Fibroblast of skin of back (primary cell): ENCODE data around the gene SMYD5. TPM values are rescaled to one million over a fixed set of nuclear protein-coding genes. Genes with fewer than 3 reads are reported as not detected.
"Not testable (repeated sequence)": the region's sequence is repeated elsewhere in the genome, so short reads cannot be mapped to it uniquely, and the experiment has no call there.

Source experiments
- DNase-seq: peaks from one replicate; pipeline ENCODE4 v3.0.0-alpha.2; 2013
- polyA plus RNA-seq, 2 experiments: library from polyadenylated mRNA; unstranded; fragments of 120-200 nt; gene quantifications; one replicate each; pipeline ENCODE4 v1.2.1, GENCODE V29; 2013; ENCODE audit not compliant: insufficient read length in 2 of 2

The SMYD5 gene
- polyA plus RNA-seq (2013, experiment 1 of 2; ENCODE audit: insufficient read length) = 21.1 TPM
- 16.2 TPM for polyA plus RNA-seq (2013, experiment 2 of 2; ENCODE audit: insufficient read length)

DNA sequence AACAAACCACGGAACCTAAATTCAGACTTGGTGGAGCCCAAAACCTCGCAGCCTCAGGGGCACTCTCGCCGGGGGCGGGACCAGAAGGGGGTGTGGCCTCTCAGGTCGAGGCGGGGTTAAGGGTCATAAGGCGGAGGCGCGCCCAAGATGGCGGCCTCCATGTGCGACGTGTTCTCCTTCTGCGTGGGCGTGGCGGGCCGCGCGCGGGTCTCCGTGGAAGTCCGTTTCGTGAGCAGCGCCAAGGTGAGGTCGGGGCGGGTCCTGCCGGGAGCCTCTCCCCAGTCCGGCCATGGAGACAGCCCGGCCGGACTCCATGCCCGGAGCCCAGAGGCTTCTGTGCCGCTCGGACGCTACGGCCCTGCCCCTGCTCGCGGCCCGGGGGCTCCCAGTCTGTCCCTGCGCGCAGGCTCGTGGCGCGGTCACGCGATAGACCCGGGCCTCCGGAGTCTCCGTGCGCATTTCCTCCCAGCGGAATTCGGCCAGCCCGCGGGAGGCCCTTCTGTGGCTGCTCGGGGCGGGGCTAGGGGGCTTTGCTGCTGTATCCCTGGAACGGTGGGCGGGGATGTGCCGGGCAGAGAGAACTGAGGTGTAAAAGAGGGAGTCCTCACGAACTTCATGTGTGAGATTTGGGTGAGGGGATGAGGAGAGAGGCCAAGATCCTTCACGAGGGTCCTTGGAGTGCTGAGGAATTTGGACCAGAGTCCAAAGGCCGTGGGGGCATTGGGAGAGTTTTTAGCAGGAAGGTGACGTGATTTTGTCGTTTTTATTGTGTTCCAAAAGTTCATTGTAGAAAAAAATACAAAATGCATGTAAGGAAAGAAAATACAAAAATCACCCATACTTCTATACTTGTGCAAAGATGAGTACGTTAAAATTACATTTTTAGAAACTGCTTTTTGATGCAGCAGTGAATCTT is at the start of gene SMYD5:
TSS of gene SMYD5 (plus strand) at position 126 of the 916 bp plus-strand sequence. CDS start at position 148, 22 bp downstream.
- DNase-seq = peak; percentile 75

DNA sequence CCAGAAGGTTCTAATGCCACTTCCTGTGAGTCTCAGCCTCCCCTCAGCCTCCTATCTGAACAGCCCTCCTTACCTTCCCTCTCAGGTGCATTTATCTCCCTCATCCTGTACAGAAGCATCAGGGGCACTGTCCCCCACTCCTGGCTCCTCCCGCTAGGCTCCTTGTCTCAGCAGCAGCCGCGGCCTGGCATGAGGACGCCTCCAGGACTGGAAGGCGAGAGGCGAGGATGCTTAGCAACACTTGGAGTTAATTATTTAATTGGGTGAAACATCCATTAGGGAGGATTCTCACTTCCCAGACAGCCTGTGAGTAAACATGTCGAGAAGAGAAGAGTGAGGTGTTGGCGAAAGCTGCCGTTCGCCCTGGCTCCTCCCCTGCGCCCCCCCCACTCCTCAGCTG is 48.1 kb upstream of the SMYD5 start:
- DNase-seq = not testable (repeated sequence)

DNA sequence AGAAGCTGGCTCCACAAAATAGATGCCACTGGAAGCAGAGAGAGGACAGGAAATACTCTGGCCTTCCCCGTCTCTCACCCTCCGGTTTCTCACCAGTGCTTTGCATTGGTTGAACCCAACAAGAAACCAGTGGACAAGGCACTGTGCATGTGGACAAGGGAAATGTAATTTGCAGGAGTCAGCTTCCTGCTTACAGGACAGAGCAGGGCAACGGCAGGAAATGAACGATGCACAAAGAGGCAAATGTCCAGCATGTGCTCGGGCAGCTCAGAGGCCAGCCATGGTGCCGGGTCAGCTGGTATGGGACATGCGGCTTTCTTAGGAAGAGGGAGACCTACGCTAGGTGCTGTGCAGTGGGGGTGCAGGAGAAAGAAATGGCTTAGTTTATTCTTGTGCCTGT is 47.2 kb upstream of the SMYD5 start:
- DNase-seq = not testable (repeated sequence)

DNA sequence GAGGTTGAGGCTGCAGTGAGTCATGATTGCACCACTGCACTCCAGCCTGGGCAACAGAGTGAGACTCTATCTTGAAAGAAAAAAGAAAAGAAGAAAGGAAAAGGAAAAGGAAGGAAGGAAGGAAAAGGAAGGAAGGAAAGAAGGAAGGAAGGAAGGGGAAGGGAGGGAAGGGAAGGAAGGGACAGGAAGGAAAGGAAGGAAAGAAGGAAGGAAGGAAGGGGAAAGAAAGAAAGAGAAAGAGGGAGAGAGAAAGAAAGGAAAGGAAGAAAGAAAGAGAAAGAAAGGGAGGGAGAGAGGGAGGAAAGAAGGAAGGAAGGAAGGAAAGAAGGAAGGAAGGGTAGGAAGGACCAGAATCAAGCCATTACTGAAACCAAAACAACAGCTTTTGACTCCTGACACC is 45.7 kb upstream of the SMYD5 start:
- not testable (repeated sequence) for DNase-seq

DNA sequence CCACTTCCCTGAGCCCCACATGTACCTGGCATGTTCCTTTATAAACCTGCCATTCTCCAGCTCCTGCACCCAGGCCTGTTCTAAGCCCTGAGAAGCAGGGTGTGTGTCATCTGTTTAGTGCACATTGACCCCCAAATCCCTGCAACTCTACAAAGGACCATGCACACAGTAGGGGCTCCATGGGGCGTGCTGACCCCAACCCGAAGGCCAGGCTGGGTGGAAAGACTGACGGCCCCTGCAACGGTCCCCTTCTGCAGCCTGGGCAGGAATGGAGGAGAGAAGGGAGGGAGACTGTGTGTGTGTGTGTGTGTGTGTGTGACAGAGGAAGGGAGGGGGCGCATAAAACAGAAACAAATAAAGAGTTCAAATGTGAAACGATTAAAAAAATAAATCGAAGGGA is 43.7 kb upstream of the SMYD5 start:
- DNase-seq = not testable (repeated sequence)

DNA sequence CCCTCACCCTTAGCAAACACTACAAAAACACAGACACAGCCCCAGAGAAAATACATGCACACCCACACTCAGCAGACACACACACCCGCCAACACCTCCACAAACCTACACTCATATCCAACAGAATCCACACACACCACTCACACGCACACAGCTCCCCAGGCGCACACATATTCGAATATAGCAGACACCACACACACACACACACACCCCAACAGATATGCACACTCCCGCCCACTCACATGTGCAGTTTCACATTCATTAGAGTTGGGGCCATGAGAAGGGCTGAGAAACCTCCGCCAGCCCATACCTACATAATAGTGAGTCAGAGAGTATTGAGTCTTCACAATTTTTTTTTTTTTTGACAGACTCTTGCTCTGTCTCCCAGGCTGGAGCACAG is 41.1 kb upstream of the SMYD5 start:
- DNase-seq = no peak

DNA sequence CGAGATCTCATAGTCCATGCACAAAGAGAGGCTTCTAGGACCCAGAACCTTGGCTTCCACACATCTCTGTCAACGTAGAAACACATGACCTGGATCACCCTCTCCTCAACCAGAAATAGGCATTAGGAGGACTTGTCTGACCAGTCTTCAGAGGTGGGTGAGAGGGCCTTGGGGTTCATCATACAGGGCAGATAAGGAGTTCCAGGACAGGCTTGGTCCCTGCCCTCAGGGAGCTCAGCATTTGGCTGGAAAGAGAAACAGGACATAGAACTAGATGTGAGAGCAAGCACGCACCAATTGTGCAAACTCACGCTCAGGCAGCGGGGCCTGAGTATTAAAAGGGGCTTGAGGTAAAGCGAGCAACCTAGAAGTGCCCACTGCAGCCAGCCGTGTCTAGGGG is 40.3 kb upstream of the SMYD5 start:
- no peak for DNase-seq

DNA sequence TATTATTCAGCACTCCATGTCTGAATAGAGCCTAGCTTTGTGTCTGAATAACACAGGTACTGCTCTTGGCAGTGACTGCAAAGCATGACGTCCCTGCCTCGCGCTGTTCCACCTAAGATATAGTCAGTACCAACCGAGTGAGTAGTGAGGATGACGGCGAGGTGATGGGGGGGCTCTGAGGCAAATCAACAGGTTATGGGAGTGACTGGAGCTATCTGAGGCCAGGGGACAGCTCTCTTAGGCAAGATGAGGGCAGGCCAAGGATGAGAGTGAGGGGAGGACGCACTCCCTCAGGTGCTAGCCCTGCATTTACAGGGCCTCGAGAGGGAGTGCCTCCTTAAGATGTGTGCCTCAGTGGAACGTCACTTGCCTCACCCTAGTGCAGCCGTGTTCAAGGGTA is 39.8 kb upstream of the SMYD5 start:
- DNase-seq = no peak

DNA sequence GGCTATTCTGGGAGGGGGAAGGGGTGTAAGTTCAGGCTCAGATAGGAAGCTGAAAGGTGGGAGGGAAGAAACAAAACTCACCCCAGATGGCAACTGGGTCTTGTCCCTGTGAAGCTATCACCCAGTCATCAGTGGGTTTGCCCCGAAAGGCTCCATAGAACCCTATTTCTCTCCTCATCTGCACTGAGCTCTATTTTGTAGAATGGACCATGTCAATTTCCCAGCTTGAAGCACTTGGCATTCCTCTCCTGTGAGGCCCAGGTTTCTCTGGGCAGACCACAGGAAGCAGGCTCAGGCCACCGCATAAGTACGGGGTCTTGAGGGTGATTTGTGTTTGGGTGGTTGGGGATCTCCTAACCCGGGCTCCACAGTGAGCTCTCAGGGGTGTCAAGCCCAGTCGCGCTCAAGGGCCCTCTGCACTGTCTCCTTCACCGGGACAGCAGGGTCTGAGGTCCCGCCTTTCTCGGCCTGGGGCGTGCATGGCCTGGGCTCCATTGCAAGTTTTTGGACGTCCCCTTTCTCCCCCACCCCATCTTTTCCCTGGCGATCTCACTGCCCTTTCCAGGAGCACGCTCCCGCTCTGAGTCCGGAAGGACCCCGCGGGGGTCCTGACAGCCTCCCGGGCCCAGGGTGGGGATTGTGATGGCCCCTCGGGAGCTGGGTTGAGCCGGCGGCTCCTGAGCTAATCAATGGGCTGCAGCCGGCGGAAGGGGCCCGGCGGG is 38.9 kb upstream of the SMYD5 start:
- no peak for DNase-seq

DNA sequence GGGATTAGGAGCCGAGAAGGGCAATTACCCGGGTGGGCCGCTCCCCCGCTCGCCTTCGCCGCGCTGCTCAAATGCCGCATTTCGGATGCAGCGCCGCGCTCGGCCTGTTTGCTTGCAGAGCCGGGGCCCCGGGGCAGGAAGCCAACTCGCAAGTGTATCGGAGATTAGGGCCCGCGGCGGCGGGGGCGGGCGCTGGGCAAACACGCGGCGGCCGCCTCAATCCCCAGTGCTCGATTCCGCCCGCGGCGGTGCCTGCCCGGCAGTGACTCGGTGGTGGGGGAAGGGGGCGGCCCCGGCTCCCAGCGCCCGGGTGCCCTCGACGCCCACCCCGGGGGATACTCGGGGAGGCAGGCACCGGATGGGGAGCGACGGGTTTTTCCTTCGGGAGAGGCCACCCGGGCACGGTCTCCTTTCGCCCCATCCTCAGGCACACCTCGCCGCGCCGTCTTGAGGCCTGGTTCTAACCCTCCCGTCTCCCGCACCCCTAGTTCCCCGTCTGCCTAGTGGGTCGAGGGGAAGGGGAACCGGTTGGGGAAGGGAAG is 38.3 kb upstream of the SMYD5 start:
- peak; percentile 53 for DNase-seq

DNA sequence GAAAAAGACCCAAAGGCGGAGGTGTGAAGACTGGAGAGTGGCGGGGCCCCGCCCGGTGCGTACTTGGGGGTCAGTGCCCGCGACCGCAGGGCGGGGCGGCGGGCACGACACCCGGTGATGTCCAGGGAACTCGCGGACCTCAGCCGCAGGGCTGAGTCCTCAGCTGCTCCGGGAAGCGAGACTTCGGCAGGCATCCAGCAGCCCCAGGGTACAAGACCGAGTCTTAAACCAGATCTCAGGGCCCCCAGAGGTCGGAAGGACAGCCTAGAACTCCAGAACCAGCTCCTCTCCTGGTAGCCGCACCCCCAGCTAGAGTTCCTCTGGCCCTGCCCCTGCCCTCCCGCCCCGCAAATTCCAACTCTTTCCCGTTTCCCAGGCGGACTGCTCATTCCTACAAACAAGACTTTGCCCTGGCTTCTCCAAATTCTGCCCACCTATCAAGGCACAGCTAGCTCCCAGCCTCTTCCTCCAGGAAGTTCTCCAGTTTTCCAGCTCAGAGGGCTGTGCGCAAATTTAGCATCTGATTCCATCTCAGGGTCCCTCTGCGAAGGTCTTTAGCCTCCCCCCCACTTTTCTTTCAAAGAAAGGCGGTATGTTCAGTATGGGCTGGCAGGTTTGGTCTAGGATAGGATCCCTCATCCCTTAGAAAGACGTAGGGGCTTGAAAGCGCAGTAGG is 37.7 kb upstream of the SMYD5 start:
- DNase-seq = no peak

DNA sequence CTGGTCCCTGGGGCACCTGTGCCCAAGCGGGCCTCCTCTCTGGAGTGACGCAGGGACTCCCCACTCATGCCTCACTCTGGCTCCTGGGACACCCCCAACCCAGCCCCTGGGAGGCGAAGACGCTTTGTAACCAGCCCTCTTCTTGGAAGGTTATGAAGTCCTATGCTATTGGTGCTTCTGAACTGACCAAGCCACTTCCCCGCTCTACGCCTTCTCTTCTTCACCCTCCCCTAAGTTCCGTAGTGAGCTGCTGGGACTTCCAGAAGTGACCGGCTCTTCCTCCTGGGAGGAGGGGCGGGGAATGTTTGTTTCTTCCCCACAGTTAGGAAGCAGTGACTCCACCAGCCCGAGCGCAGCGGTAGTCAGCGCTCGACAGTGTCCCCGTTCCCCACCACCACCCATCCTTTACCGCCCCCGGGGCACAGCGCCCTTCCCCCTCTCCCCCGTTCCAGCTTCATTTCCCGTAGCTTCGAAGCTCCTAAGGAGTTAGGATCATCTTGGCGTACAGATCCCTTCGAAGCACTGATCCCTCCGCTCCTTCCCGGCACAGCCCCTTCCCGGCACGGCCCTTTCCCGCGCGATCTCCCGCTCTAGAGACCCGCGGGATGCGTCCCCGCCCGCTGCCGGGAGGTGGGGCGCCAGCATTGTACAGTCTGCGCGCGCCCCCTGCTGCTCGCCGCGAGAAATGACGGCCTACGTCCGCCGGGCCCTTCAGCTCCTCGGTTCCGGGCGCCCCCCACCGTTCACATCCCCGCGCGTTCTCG is 37.0 kb upstream of the SMYD5 start:
- DNase-seq = peak; percentile 81

DNA sequence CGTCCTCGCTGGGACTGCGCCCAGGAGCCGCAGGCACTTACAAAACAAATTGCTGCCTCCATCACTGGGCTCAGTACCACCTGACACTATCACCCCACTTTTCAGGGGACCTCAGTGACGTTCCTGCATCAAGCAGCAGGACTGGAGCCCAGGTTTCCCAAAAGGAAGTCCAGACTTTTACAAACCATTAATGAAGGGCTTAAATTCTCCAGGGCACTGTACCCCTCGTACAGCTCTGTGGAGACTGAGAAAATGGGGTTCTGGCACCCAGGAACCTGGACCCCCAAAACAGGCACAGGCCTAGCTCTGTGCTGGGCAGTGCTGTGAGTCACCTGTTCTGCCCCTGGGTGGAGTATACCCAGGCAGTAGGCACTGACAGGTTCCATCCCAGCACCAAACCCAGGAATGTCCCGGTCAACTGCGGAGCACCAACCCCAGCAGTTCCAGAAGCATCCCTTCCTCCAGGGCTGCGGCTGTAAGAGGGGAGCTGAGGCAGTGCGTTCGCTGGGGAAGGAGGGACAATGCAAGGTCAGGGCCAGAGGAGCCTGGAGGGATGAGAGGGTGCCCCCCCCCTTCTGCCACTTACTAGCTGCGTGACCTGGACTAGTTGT is 36.3 kb upstream of the SMYD5 start:
- DNase-seq = no peak

DNA sequence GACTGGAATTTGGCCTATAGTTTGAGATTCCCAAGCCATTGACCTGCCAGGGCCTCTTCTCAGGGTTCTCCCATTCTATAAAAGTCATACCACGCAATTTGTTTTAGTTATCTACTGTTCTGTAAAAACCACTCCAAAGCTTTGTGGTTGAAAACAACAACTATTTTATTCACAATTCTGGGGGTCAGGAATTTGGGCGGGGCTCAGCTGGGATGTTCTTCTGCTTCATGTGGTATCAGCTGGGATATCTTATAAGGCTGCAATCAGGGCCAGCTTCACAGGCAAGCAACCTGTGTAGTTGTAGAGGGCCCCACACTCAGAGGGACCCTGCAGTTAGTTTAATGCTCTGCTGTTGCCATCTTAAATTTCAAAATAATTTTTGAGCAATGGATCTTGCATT is 28.1 kb upstream of the SMYD5 start:
- no peak for DNase-seq

DNA sequence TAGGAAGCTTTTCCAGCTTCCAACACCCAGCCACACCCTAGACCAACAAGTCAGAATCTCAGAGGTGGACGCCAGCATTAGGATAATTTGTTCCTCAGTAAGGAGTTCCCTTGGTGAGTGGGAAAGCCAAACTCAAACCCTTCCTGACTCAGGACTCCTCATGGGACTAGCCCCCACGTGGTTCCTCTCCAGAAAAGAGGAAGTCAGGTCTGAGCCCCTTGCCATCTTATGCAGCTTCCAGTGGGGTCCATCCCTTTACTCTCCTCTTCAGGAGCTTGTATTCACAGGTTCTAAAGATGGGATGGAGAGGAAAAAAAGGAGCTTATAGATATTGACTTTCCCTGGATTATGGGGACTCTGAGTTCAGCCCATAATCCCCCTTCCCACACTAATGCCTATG is 26.5 kb upstream of the SMYD5 start:
- DNase-seq = no peak

DNA sequence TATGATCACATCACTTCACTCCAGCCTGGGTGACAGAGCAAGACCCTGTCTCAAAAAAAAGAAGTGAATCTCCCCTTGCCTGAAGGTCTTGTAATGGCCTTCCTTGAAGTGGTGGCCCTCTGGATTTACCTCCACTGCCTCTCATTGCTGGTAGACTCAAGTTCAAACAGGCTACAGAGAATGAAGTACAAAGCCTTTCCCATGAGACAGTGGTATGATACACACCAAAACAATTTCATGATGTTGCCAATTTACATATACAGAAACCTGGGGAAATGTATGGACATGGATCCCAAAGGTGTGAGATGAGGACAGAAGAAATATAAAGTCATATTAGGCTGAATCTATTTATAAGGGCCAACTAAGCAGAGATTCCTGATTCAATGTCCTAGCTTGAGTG is 16.5 kb upstream of the SMYD5 start:
- no peak for DNase-seq

DNA sequence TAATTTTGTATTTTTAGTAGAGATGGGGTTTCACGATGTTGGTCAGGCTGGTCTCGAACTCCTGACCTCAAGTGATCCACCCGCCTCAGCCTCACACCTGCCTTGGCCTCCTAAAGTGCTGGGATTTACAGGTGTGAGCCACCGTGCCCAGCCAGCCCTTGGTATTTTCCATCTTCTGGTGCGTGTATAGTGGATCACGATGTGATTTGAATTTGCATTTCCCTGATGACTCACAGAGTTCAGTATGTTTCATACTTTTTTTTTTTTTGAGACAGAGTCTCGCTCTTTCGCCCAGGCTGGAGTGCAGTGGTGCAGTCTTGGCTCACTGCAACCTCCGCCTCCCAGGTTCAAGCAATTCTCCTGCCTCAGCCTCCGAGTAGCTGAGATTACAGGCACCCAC is 13.8 kb upstream of the SMYD5 start:
- not testable (repeated sequence) for DNase-seq

DNA sequence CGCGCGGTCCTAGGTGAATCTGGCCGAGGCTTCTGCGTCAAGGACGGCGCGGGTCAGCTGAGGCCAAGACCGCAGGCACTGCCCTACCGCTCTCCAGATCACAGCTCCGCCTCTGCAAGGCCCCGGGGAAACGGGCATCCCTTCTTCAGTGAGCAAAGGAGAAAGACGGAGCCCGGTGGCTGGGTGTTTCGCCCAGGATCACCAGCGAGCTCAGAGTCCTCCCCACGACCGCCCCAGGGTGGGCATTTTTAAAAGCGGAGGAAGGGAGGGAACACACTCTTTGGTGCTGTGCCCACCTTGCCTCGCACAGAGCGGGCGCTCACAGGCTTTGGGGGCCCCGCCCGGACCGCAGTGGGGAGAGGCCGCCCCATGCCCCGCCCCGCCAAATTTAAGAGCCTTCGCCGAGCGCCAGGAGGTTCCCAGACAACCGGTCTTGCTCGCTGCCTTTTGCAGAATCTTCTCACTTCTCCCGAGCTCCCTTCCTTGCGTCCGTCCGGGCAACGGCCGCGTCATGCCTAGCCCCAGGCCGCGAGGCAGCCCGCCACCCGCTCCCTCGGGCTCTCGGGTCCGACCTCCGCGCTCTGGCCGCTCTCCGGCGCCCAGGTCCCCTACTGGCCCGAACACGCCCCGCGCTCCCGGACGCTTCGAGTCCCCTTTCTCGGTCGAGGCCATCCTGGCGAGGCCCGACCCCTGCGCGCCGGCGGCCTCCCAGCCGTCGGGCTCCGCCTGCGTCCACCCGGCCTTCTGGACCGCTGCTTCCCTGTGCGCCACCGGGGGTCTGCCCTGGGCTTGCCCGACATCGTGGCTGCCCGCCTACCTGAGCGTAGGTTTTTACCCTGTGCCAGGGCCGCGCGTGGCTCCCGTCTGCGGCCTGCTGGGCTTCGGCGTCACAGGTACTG is 11.6 kb upstream of the SMYD5 start, which contains the start of gene NOTO:
TSS of gene NOTO (plus strand) at position 419 of the 899 bp plus-strand sequence. CDS start at position 512, 93 bp downstream.
- no peak for DNase-seq

DNA sequence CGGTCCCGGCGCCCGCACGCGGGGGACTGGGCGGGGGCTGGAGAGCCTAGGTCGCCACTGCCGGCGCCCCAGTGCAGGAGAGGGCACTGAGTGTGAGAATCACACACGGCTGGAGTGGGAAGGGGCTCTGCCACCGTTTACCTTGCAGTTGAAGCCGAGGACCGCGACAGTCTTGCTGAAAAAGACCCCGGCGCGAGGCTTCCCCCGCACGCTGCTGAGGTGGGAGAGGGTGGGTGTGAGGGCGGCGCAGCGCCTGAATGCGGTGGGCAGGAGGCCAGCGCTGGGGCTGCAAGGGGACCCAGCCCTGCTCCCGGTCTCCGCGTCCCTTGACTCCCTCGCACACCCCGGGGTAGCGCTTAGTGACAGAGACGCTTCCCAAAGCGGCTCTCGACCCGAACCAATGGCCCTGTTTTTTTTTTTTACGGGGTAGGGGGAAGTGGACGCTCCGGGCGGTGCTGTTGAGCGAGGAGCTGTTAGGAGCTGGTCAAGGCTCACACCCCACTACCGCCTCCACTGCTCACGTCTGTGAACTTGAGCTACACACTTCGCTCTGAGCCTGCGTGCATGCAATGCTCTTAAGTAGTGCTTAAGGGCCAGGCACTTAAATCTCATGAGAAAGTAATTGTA is 10.9 kb upstream of the SMYD5 start:
- DNase-seq = no peak

DNA sequence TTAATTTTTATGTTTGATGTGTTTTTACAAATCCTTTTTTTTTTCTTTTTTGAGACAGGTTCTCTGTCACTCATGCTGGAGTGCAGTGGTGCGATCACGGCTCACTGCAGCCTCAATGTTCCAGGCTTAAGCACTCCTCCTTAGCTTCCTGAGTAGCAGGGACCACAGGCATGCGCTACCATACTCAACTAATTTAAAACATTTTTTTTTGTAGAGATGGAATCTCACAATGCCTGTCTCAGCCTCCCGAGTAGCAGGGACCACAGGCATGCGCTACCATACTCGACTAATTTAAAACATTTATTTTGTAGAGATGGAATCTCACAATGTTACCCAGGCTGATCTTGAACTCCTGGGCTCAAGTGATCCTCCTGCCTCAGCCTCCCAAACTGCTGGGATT is 8.4 kb upstream of the SMYD5 start:
- peak; percentile 67 for DNase-seq
